Glutamatergic neuron (in vitro differentiated cells): ENCODE measurements around the gene TMEM190. TPM values are rescaled to one million over a fixed set of nuclear protein-coding genes. Genes with fewer than 3 reads are reported as not detected.

Experiments
- DNase-seq: peaks from one replicate; pipeline ENCODE4 v3.0.0; 2022
- H3K27ac Mint-ChIP-seq: one replicate; pipeline ENCODE4 v1.8.0; 2020; ENCODE audit warnings: mild to moderate bottlenecking, mixed read lengths, inconsistent platforms; ENCODE audit not compliant: unreplicated experiment
- H3K27me3 Mint-ChIP-seq: one replicate; pipeline ENCODE4 v1.8.0; 2020; ENCODE audit warnings: mild to moderate bottlenecking, moderate library complexity, mixed read lengths, inconsistent platforms; ENCODE audit not compliant: unreplicated experiment
- H3K36me3 Mint-ChIP-seq: one replicate; pipeline ENCODE4 v1.8.0; 2020; ENCODE audit warnings: mild to moderate bottlenecking, mixed read lengths, inconsistent platforms; ENCODE audit not compliant: unreplicated experiment
- H3K4me1 Mint-ChIP-seq: one replicate; pipeline ENCODE4 v1.8.0; 2020; ENCODE audit warnings: mild to moderate bottlenecking, low read depth, mixed read lengths, inconsistent platforms; ENCODE audit not compliant: unreplicated experiment
- H3K4me3 Mint-ChIP-seq: one replicate; pipeline ENCODE4 v1.8.0; 2020; ENCODE audit warnings: mild to moderate bottlenecking, mixed read lengths, inconsistent platforms; ENCODE audit not compliant: unreplicated experiment
- H3K9me3 Mint-ChIP-seq: one replicate; pipeline ENCODE4 v1.8.0; 2020; ENCODE audit warnings: mild to moderate bottlenecking, moderate library complexity, mixed read lengths, inconsistent platforms; ENCODE audit not compliant: unreplicated experiment
- CTCF ChIP-seq: fragments of 200-600 bp; sonication (generic); IDR thresholded peaks from one replicate; pipeline ENCODE4 v1.5.0; 2021; ENCODE audit not compliant: partially characterized antibody, unreplicated experiment
- total RNA-seq: library from RNA; stranded (reverse); fragmentation: NEBNext Ultra II Directional; extraction: Animal tissue kit (Norgen Biotek cat#: 25700); gene quantifications from one replicate; pipeline ENCODE4 v1.2.1, GENCODE V29; 2021; ENCODE audit not compliant: unreplicated experiment

Gene TMEM190
- total RNA-seq, 1 donor from 2014 or later, result 3.7 TPM

DNA sequence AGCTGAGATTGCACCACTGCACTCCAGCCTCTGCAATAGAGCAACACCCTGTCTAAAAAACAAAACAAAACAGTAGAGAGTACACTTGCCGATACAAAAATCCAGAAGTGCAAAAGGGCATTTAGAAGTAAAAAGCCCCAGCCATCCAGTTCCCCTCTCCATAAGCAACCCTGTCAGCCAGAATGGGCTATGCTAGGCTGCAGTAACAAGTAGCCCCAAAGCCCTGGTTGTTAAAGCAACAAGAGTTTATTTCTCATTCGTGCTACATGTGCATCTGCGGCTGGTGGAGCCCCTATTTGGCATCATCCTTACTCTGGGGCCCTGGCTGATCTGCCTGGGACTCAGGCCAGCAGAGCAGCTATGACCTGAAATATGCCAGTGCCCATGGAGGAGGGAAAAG is 47.9 kb downstream of the TMEM190 start:
- no peak overlapping the region for H3K27ac Mint-ChIP-seq
- H3K27me3 Mint-ChIP-seq, result peaks cover 8% of the 10 kb centered on the region
- no peak for DNase-seq
- H3K4me1 Mint-ChIP-seq, result no peaks in the 10 kb centered on the region
- peaks cover 4% of the 10 kb centered on the region for H3K9me3 Mint-ChIP-seq
- no peaks in the 10 kb centered on the region for H3K36me3 Mint-ChIP-seq
- H3K4me3 Mint-ChIP-seq, result no peak overlapping the region
- TF ChIP-seq CTCF, result no peak

DNA sequence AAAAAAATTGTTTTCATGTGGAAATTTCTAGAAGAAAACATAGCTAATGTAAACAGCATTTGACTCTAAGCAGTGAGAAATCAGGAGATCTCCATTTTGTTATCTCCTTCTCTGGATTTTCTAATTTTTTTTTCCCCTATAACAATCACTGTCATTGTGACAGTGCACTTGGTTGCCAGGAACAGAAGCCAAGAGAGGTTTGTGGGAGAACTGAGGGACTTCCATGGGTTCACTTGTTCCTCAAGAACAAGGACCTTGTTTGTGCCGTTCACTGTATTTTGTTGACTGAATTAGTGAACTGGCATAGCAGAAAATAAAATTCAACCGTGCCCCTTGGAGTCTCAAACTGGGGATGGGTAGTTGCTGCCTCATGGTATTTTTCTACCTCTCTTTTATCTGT is 49.4 kb downstream of the TMEM190 start:
- TF ChIP-seq CTCF, result no peak
- Mint-ChIP-seq H3K9me3 (peaks cover 6% of the 10 kb centered on the region), H3K4me1 (no peaks in the 10 kb centered on the region), H3K4me3 (no peak overlapping the region), H3K27me3 (peaks cover 4% of the 10 kb centered on the region), H3K27ac (no peak overlapping the region), H3K36me3 (peaks cover 2% of the 10 kb centered on the region)
- DNase-seq, result no peak

Other genes with a start within 250 kb of the TMEM190 start
- gene TNNT1, start 227.6 kb upstream of the TMEM190 start, total RNA-seq, result 19.3 TPM
- 3.3 TPM for gene TNNI3, start 219.1 kb upstream of the TMEM190 start, total RNA-seq
- 2.4 TPM for gene DNAAF3, start 210.2 kb upstream of the TMEM190 start, total RNA-seq
- gene SYT5, start 196.5 kb upstream of the TMEM190 start, total RNA-seq, result 23.7 TPM
- gene PTPRH, start 167.3 kb upstream of the TMEM190 start, total RNA-seq, result 7.4 TPM
- gene TMEM86B, start 148.1 kb upstream of the TMEM190 start, total RNA-seq, result 7.6 TPM
- 82.3 TPM for gene PPP6R1, start 117.8 kb upstream of the TMEM190 start, total RNA-seq
- 41.5 TPM for gene HSPBP1, start 96.7 kb upstream of the TMEM190 start, total RNA-seq
- 223 TPM for gene BRSK1, start 92.8 kb upstream of the TMEM190 start, total RNA-seq
- not detected for gene TMEM150B, start 51.5 kb upstream of the TMEM190 start, total RNA-seq
- 105 TPM for gene KMT5C, start 37.0 kb upstream of the TMEM190 start, total RNA-seq
- 2.8 TPM for gene COX6B2, start 22.1 kb upstream of the TMEM190 start, total RNA-seq
- gene GARIN5B, start 13.6 kb upstream of the TMEM190 start, total RNA-seq, result 0.17 TPM
- gene IL11, start 6.4 kb upstream of the TMEM190 start, total RNA-seq, result 18.1 TPM
- gene TMEM238, start 7.5 kb downstream of the TMEM190 start, total RNA-seq, result 1.3 TPM
- gene RPL28, start 9.1 kb downstream of the TMEM190 start, total RNA-seq, result 1,087 TPM
- 235 TPM for gene UBE2S, start 31.0 kb downstream of the TMEM190 start, total RNA-seq
- 3.2 TPM for gene SHISA7, start 66.5 kb downstream of the TMEM190 start, total RNA-seq
- gene ISOC2, start 84.8 kb downstream of the TMEM190 start, total RNA-seq, result 24.9 TPM
- not detected for gene C19orf85, start 87.9 kb downstream of the TMEM190 start, total RNA-seq
- 13.7 TPM for gene ZNF628, start 99.8 kb downstream of the TMEM190 start, total RNA-seq
- gene NAT14, start 108.4 kb downstream of the TMEM190 start, total RNA-seq, result 125 TPM
- gene SSC5D, start 111.6 kb downstream of the TMEM190 start, total RNA-seq, result 7.6 TPM
- 0.42 TPM for gene SBK2, start 160.3 kb downstream of the TMEM190 start, total RNA-seq
- not detected for gene SBK3, start 168.7 kb downstream of the TMEM190 start, total RNA-seq
- 48.9 TPM for gene ZNF579, start 204.0 kb downstream of the TMEM190 start, total RNA-seq
- 26.0 TPM for gene FIZ1, start 222.7 kb downstream of the TMEM190 start, total RNA-seq
- 6.7 TPM for gene ZNF524, start 223.5 kb downstream of the TMEM190 start, total RNA-seq
- 14.6 TPM for gene ZNF865, start 228.8 kb downstream of the TMEM190 start, total RNA-seq
- gene ZNF784, start 247.7 kb downstream of the TMEM190 start, total RNA-seq, result 8.4 TPM